CD4-positive, alpha-beta T cell treated with Interleukin-4 for 4 hours (primary cell): ENCODE results near the gene NDE1.
"Not testable (repeated sequence)": the region's sequence is repeated elsewhere in the genome, so short reads cannot be mapped to it uniquely, and the experiment has no call there.

Source experiments
- DNase-seq: peaks from one replicate; pipeline ENCODE4 v3.0.0-alpha.2; 2020

NDE1 gene, protein sequence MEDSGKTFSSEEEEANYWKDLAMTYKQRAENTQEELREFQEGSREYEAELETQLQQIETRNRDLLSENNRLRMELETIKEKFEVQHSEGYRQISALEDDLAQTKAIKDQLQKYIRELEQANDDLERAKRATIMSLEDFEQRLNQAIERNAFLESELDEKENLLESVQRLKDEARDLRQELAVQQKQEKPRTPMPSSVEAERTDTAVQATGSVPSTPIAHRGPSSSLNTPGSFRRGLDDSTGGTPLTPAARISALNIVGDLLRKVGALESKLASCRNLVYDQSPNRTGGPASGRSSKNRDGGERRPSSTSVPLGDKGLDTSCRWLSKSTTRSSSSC

DNA sequence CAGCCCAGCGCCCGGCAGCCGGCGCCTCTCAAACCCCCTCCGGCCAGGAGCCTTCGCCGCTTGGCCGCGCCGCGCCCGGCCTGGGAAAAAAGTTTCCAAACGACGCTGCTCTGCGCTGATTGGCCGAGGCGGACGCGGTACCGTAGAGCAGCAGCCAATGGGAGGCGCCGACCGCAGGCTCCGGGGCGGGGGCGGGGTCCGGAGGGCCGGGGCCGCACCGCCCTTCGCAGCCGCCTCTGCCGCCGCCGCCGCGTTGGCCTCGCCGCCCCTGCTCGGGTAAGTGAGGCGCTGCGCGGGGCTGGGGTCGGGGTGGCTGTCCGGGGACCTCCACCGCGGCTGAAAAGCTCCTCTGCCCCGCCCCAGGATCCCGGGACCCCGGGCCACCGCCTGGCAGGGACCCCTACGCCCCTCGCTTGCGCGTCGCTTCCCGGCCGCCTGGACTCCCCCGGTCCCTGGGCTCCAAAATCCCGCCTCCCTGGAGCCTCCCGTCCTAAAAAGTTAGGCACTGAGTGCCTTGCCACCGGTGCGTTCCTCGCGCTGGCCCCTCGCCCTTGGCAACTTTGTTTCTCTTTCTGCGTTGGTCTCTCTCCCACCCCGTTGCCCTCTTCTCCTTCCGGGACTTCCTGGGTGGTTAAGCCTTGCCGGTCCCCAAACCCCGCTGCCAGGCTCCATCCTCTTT, at the start of gene NDE1:
Gene NDE1, plus strand, starts transcription at position 227 of the 679 bp plus-strand sequence. CDS start 14,534 bp downstream, outside the sequence.
- DNase-seq, result peak; percentile 77

GRCh38 chr16:15601212-15601879, 48.7 kb upstream of the NDE1 start:
- no peak for DNase-seq

- DNase-seq, result no peak
Observed at GRCh38 chr16:15602285-15603044, 47.6 kb upstream of the NDE1 start.

DNA sequence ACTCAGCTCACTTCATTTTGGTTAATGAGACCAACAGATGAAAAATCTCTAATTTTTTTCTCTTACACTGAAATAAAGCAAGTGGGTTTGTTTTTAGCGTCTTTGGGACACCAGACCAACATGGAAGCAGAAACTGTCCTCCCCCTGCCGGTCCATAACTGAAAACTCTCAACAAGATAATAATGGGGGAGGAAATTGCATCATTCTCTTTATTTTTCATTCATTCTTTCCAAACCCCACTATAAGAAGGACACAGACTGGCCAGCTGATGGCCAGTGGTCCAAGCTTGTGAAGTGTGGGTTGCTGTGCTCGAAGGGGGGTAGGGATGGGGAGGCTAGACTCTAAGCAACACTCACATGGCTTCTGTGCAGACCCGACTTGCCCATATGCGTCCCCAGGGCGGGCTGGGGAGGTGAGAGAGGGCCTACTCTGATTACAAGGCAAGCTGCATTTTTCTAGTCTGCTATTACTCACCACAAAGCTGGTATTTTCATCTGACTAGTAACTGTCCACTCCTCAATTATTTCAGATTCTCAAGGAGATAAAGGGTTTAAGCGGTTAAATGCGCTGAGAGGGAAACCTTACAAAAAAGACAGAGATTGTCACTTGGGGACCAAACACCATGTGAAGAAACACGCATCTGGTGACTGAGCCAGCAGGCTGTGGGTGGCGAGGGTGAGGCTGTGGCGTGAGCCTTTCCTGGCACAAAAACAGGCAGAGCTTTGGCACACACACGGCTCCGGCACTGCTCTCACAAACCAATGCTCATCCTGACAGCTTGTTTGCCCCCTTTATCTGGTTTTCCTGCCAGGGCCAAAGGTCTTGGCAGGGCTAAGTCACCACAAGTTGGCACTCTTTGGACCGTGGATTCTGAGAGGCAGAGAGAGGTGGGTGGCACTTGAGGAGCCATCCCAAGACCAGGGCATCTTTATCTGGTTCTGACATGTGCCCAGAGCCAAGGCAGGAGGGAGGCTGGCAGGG, 45.3 kb upstream of the NDE1 start:
- no peak for DNase-seq

DNA sequence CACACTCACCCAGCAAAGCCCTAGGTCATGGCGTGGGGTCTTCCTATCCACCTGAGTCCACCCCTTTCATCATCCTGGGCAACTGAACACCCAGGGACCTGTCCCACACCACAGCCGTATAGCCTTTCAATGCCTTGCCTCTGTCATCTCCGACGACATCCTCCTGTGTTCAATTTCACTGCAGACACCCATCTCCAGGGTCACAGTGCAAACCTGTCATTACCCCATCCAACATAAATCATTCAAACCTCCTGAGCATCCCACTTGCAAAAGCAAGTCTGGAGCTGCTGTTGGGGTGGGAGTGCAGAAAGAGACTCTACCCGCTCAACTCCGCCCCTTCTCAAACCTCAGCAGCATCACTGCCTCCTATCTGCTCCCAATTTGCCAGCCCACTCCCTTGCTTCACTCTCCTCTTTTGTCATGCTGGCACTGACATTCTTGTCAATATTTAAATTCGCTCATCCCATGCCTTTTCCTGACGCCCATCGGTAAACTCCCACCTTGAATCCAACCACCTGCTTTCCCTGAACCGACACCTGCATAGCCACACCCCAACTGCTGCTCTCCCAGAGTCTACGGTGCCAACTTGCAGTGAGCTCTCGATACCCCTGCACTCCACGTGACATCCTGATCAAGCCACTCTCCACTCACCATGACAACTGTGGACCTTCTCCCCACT, 44.1 kb upstream of the NDE1 start:
- no peak for DNase-seq

- no peak for DNase-seq
Observed at GRCh38 chr16:15606518-15607220, 43.4 kb upstream of the NDE1 start.

DNA sequence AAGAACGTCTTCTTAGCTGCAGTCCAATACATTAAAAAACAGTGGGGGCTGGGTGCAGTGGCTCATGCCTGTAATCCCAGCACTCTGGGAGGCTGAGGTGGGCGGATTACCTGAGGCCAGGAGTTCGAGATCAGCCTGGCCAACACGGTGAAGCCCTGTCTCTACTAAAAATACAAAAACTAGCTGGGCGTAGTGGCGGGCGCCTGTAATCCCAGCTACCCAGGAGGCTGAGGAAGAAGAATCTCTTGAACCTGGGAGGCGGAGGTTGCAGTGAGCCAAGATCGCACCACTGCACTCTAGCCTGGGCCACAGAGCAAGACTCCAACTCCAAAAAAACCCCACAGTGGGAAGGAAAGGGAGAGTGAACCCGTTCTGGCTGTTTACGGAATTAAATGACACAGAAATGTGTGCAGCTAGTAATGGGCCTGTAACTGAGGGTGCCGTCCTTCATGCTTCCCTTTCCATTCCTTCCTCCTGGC, 42.8 kb upstream of the NDE1 start:
- DNase-seq, result not testable (repeated sequence)

- DNase-seq, result no peak
Observed at GRCh38 chr16:15607700-15608396, 42.2 kb upstream of the NDE1 start.

DNA sequence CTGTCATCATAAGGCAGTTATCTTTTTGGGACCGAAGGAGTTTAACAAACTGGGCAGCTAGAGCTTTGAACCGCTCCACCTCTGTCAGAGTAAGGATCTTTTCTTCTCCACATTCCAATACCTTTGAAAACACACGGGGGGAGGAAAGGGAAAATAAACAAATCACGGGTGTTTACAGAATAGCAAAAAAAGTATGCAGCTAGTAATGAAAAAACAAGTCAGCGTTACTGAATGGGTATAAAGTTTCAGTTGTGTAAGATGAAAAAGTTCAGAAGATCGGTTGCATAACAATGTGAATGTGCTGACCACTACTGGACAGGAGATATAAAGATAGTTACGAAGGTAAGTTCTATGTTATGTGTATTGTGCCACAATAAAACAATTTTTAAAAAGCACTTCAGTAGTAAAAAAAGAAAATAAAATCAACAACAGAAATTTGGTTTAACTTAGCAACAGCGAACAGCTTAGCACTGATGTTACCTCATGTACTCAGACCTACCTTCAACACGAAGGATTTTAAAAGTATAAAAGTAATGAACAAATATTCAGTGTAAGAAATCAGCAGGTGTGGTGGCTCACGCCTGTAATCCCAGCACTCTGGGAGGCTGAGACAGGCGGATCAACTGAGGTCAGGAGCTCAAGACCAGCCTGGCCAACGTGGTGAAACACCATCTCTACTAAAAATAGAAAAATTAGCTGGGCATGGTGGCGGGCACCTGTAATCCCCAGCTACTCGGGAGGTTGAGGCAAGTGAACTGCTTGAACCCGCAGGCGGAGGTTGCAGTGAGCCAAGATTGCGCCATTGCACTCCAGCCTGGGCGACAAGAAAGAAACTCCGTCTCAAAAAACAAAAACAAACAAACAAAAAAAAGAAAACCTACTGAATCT, 41.4 kb upstream of the NDE1 start:
- no peak for DNase-seq

DNA sequence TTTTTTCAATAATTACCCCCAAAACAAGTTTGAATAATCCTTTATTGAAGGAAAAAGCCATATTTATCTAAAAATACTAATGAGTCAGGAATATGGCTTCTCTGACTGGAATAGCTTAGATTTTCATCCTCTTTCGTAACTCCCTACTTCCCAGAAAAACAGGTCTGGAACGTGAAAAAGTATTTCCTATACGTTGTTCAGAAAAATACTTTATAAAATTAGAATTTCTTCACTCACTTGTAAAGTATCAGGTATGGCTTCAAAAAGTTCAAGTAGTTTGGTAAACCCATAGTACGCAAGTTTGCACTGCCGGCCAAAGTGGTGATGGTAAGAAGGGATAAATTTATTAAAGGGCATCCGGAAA, 40.8 kb upstream of the NDE1 start:
- DNase-seq, result no peak

DNA sequence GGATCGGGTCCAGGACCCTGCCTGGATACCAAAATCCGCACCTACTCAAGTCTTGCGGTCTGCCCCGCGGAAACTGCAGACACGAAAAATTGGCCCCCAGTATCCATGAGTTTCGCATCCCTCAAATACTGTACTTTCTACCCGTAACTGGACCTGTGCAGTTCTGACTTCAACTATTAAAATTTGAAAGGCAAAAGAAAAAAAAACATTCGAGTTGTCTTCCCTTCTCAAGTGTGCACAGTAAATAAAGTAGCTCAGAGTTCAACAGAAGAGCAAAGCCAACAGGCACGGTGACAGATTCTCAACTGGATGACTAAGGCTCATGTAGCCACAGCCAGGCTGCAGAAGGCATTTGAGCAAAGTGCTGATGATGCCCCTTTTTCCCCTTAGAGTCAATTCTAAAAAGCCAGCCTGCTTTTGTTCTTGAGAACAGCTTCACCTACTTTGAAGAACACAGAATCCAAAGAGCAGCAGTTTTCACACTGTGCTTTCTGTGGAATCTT, 39.6 kb upstream of the NDE1 start:
- no peak for DNase-seq

GRCh38 chr16:15611610-15612009, 38.4 kb upstream of the NDE1 start:
- no peak for DNase-seq

DNA sequence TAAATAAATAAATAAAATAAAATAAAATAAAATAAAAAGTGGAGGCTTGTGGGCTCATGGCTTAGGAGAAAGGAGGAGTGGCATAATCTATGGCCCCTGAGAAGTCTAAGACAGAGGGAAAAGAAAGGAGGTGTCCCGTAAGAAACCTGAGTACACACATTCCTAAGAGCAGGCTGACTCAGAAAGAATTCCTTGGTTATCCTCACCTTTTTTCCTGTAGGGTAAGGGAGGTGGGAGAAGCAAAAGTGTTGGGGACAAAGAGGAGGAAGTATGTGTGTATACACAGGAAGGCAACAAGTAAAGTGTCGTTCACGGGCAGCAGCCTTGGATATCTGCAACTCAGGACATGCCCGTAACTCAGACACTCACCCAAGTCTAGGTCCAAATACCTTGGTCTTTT, 36.4 kb upstream of the NDE1 start:
- DNase-seq, result no peak

- no peak for DNase-seq
Observed at GRCh38 chr16:15616012-15616411, 34.0 kb upstream of the NDE1 start.

GRCh38 chr16:15616475-15617165, 33.4 kb upstream of the NDE1 start:
- DNase-seq, result no peak

GRCh38 chr16:15617901-15618300, 32.1 kb upstream of the NDE1 start:
- DNase-seq, result no peak

DNA sequence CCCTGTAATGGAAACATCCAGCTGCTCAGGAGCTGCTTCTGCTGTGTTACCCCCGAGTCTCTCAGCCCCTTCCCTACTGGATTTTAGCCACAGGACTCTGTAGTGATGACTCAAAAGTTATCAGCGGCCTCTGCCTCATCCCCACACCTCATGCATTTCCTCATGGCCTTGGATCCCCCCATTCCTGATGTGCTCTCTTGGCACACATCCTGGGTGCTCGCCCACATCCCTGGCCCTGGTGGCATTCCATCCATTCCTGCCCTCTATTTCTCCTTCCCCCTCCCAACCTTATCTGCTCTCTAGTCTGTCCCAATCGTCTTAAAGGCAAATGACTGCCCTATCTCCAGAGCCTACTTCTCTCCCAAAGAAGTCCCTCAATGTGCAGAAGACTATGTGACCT, 31.7 kb upstream of the NDE1 start:
- DNase-seq, result no peak

DNA sequence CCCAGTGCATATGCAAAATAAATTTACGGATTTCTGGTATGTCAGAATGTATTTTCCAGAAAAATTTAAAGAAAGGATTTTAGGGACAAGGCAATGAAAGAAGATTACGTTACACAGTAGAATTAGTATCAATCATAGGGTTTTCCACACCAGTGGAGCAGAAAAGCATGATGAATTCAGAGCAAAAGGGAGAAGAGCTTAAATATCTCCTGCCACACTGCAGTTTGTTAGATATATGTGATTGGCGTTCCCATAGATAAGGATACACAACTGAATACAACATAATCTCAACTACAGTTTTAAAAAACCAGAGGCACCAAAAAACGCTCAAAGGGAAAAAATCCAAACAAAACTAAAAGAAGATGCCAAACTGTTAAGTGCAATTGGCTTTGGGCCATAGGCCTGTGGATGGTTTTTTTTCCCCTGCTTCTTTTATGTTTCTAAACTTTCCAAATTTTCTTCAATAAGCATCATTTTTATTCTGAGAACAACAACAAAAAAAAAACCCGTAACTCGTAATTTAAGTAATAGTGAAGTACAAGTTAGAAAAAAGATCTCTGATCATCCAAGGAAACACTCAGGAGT, 29.3 kb upstream of the NDE1 start:
- DNase-seq, result no peak
